Measurements from ENCODE around the gene SMPD1.

- no peak for TF ChIP-seq CTCF (IDR thresholded peaks at IDR 0.05; ENCODE audit: insufficient read depth, low read length, poor library complexity, severe bottlenecking)
- no peak for TF ChIP-seq EZH2phosphoT487 (conservative IDR thresholded peaks at IDR 0.05; ENCODE audit: low read length)
These were observed 14.9 kb downstream of the SMPD1 start for GRCh38 chr11:6405052-6405667.

Measured in SU-DHL-6 (cell line).